Fibroblast of pulmonary artery (primary cell): ENCODE measurements around the gene TBL1X.
"Not testable (repeated sequence)": the region's sequence is repeated elsewhere in the genome, so short reads cannot be mapped to it uniquely, and the experiment has no call there.

Source experiments
- DNase-seq: peaks from one replicate; pipeline ENCODE4 v3.0.0-alpha.2; 2010; ENCODE audit warnings: low read depth
- H3K4me3 ChIP-seq: replicated peaks from 2 replicates; pipeline ENCODE4 v1.5.1; 2011; ENCODE audit warnings: low read depth, mild to moderate bottlenecking, control low read depth, low read length, moderate library complexity
- CTCF ChIP-seq: IDR thresholded peaks from 2 replicates; pipeline ENCODE4 v1.5.1; 2011; ENCODE audit warnings: mild to moderate bottlenecking, control low read depth, low read length, inconsistent platforms; ENCODE audit errors: missing control alignments

Gene TBL1X

GRCh38 chrX:9442056-9442455 lies 22.8 kb upstream of the TBL1X start:
- DNase-seq: no peak
- H3K4me3 ChIP-seq: no peak overlapping the region
- no peak for TF ChIP-seq CTCF

GRCh38 chrX:9443327-9443726 lies 21.5 kb upstream of the TBL1X start:
- DNase-seq: no peak

GRCh38 chrX:9447906-9448305 lies 17.0 kb upstream of the TBL1X start:
- DNase-seq: no peak
- no peak for TF ChIP-seq CTCF
- H3K4me3 ChIP-seq: no peak overlapping the region

More at GRCh38 chrX:9443327-9443726, 21.5 kb upstream of the TBL1X start:
- TF ChIP-seq CTCF: no peak
- H3K4me3 ChIP-seq: no peak overlapping the region

GRCh38 chrX:9456250-9457074 lies 8.4 kb upstream of the TBL1X start:
- no peak for DNase-seq
- no peak for TF ChIP-seq CTCF
- no peak overlapping the region for H3K4me3 ChIP-seq

GRCh38 chrX:9458034-9458433 lies 6.8 kb upstream of the TBL1X start:
- DNase-seq, H3K4me3 ChIP-seq: not testable (repeated sequence)

DNA sequence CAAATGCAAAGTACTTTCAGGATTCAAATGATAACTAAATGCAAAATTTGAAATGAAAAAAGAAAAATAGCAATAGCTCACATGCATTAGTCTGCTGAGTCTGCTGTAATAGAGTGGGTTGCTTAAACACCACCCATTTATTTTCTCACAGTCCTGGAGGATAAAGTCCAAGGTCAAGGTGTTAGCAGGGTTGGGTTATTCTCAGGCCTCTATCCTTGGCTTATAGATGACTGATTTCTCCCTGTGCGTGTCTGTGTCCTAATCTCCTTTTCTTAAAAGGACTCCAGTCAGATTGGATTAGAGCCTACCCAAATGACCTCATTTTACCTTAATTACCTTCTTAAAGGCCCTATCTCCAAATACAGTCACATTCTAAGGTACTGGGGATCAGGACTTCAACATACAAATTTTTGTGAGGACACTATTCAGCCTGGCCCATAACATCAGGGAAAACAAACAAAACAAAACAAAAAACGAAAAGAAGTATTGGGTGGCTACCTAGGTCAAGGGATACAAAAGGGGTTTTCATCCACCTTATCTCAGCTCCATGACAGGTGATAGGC lies 6.3 kb upstream of the TBL1X start:
- DNase-seq: no peak
- H3K4me3 ChIP-seq: no peak overlapping the region
- no peak for TF ChIP-seq CTCF

DNA sequence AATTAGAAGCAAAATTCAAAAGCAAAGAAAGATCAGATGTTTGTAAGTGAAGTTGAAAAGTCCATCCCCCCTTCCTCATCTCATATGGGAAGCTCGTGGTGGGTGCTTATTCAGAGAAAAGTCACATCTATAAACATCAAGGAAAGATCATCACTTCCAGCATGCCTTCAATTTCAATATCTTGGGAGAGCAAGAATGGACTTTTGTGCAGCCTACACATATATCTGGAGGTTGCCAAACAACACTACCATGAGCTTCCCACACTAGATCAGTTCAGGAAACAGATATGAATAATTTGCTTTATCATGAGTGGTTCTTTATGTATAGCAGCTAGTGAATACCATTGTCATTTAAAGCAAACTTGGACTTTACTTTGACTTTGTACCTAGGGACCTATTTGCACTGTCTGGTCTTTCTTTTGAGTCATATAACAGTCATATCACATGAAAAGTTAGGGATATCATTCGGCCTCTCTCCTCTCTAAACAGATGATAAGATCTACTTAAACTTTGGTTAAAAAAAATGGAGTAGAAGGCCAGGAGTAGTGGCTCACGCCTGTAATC lies 5.6 kb upstream of the TBL1X start:
- DNase-seq: no peak
- H3K4me3 ChIP-seq: no peak overlapping the region
- TF ChIP-seq CTCF: no peak
